HepG2 (cell line): ENCODE results near the gene DDN. TPM values are rescaled to one million over a fixed set of nuclear protein-coding genes. Genes with fewer than 3 reads are reported as not detected.
A peak's percentile ranks its signal among the peaks of the same experiment; 100 is the strongest.

Source experiments
- ESRRA ChIP-seq: sonication (generic); formaldehyde crosslinking; IDR thresholded peaks from 2 replicates; pipeline ENCODE4 v1.5.1; 2020; ENCODE audit warnings: mild to moderate bottlenecking, low read depth, missing genetic modification reagents
- GATAD1 ChIP-seq: IDR thresholded peaks from 2 replicates; pipeline ENCODE4 v1.6.1; 2016; ENCODE audit warnings: missing genetic modification reagents, missing compliant biosample characterization
- GPN1 ChIP-seq: sonication (generic); formaldehyde crosslinking; IDR thresholded peaks from 2 replicates; pipeline ENCODE4 v1.5.1; 2020; ENCODE audit warnings: missing genetic modification reagents, borderline replicate concordance
- HMGXB4 ChIP-seq, 2 experiments: sonication (generic) in 1 of 2; formaldehyde crosslinking in 1 of 2; IDR thresholded peaks; 2 replicates each; pipeline versions ENCODE4 v1.4.0 to v1.6.1; 2018 to 2020; ENCODE audit warnings: missing genetic modification reagents in 2 of 2, borderline replicate concordance in 1 of 2, low read depth in 1 of 2, mild to moderate bottlenecking in 1 of 2, missing biosample characterization in 1 of 2
- IKZF4 ChIP-seq: sonication (generic); formaldehyde crosslinking; IDR thresholded peaks from 2 replicates; pipeline ENCODE4 v1.5.1; 2020; ENCODE audit warnings: borderline replicate concordance, mild to moderate bottlenecking, low read depth, missing genetic modification reagents; ENCODE audit errors: not compliant biosample characterization
- MXD3 ChIP-seq: IDR thresholded peaks from 2 replicates; pipeline ENCODE4 v1.6.1; 2016; ENCODE audit warnings: mild to moderate bottlenecking, missing biosample characterization, missing genetic modification reagents
- PCBP1 ChIP-seq: fragments of 200-400 bp; formaldehyde crosslinking; IDR thresholded peaks from 2 replicates; pipeline ENCODE4 v1.6.1; 2017; ENCODE audit warnings: mild to moderate bottlenecking, low read depth, low read length, borderline replicate concordance
- PRDM15 ChIP-seq: sonication (generic); formaldehyde crosslinking; IDR thresholded peaks from 2 replicates; pipeline ENCODE4 v1.4.0; 2020; ENCODE audit warnings: missing genetic modification reagents
- RBM22 ChIP-seq: fragments of 200-400 bp; formaldehyde crosslinking; optimal IDR thresholded peaks from 2 replicates; pipeline ENCODE3; 2017; ENCODE audit warnings: mild to moderate bottlenecking, low read length, moderate library complexity
- USF2 ChIP-seq, 2 experiments: sonication (generic) in 1 of 2; formaldehyde crosslinking in 1 of 2; IDR thresholded peaks; 2 replicates each; pipeline versions ENCODE4 v1.5.1 to v1.6.1; 2011 to 2020; ENCODE audit warnings: borderline replicate concordance in 1 of 2, low read depth in 1 of 2, low read length in 1 of 2, mild to moderate bottlenecking in 1 of 2, missing genetic modification reagents in 1 of 2, moderate library complexity in 1 of 2
- ZIK1 ChIP-seq: sonication (generic); formaldehyde crosslinking; IDR thresholded peaks from 2 replicates; pipeline ENCODE4 v1.5.0; 2020; ENCODE audit warnings: mild to moderate bottlenecking, low read depth, missing genetic modification reagents, borderline replicate concordance
- ZNF143 ChIP-seq: sonication (generic); formaldehyde crosslinking; IDR thresholded peaks from 2 replicates; pipeline ENCODE4 v1.4.0; 2020; ENCODE audit warnings: missing genetic modification reagents
- ZNF225 ChIP-seq: sonication (generic); formaldehyde crosslinking; IDR thresholded peaks from 2 replicates; pipeline ENCODE4 v1.4.0; 2020; ENCODE audit warnings: mild to moderate bottlenecking, missing genetic modification reagents
- ZNF572 ChIP-seq: sonication (generic); formaldehyde crosslinking; IDR thresholded peaks from 2 replicates; pipeline ENCODE4 v1.5.1; 2020; ENCODE audit warnings: mild to moderate bottlenecking, missing genetic modification reagents
- ZNF710 ChIP-seq: sonication (generic); formaldehyde crosslinking; IDR thresholded peaks from 2 replicates; pipeline ENCODE4 v1.5.0; 2020; ENCODE audit warnings: mild to moderate bottlenecking, missing genetic modification reagents, borderline replicate concordance
- polyA plus RNA-seq, 8 experiments: library from polyadenylated mRNA; depleted of rRNA in 3 of 8; stranded (reverse) in 7 of 8; unstranded in 1 of 8; fragments of >200 nt; fragmentation: Illumina TruSeq in 4 of 8; extraction: Trizol in 4 of 8; gene quantifications; 2 replicates each; pipeline versions ENCODE4 v1.2.1 to v1.2.3, GENCODE V29; 2011 to 2016; ENCODE audit warnings: low read depth in 4 of 8, missing spikeins in 1 of 8, mixed read lengths in 1 of 8; ENCODE audit not compliant: insufficient read depth in 1 of 8
- total RNA-seq, 5 experiments: library from RNA; depleted of rRNA; stranded (reverse); fragments of >200 nt; fragmentation: Illumina TruSeq; extraction: Trizol; gene quantifications; 2 replicates each; pipeline ENCODE4 v1.2.3, GENCODE V29; 2016; ENCODE audit warnings: low read depth in 1 of 5

DDN gene
- total and polyA plus RNA-seq, 2 of the 13 experiments (the other 11 are each of a cell fraction or from before 2014, with no cell fraction given): 0.24 to 0.53 TPM

- TF ChIP-seq PRDM15 (CRISPR knock-in tag) (peak; percentile 30; the same call in 1 of the 2 replicates), ZNF225 (peak; percentile 69; the same call in 1 of the 2 replicates), ESRRA (CRISPR knock-in tag) (0 out of 2 replicates have a peak, but pooled peaks have one; percentile 39), PCBP1 (peak; percentile 71; the same call in 1 of the 2 replicates), MXD3 (CRISPR knock-in tag) (peak; percentile 91), ZNF572 (CRISPR knock-in tag) (0 out of 2 replicates have a peak, but pooled peaks have one; percentile 48), ZNF710 (CRISPR knock-in tag) (no peak), RBM22 (no peak), ZNF143 (CRISPR knock-in tag) (no peak; the same call in none of the 2 replicates), GATAD1 (CRISPR knock-in tag) (no peak), HMGXB4 (CRISPR knock-in tag; IDR thresholded peaks at IDR 0.05; ENCODE audit: borderline replicate concordance in 1 of 2, low read depth in 1 of 2) (no peak), GPN1 (CRISPR knock-in tag) (no peak), IKZF4 (peak; percentile 90), USF2 (IDR thresholded peaks at IDR 0.05; ENCODE audit: low read depth, low read length) (no peak), USF2 (CRISPR knock-in tag; IDR thresholded peaks at IDR 0.05; ENCODE audit: borderline replicate concordance) (no peak), ZIK1 (CRISPR knock-in tag) (peak; percentile 91; the same call in 1 of the 2 replicates)
These were observed 450 bp downstream of the DDN start (continued) for GRCh38 chr12:48998497-48999353.
